GM13977 (cell line): Measurements from ENCODE around the gene SPIRE1.

Source experiments
- DNase-seq: peaks from one replicate; pipeline ENCODE4 v3.0.0; 2012; ENCODE audit warnings: low spot score
- CTCF ChIP-seq: IDR thresholded peaks from 2 replicates; pipeline ENCODE4 v1.5.1; 2012; ENCODE audit warnings: mild to moderate bottlenecking, control low read depth; ENCODE audit not compliant: insufficient read depth; ENCODE audit errors: extremely low read depth, missing control alignments
- in situ Hi-C: fragments of 300-500 bp; cut with MboI; formaldehyde crosslinking; loops from one replicate; pipeline ENCODE4 v1.12.0; 2022; ENCODE audit warnings: low sequenced_read_pairs, low pct_unique_long_range_greater_than_20kb, mixed read lengths, inconsistent platforms; ENCODE audit not compliant: unreplicated experiment

SPIRE1 gene

GRCh38 chr18:12397254-12397653, 260.7 kb downstream of the SPIRE1 start:
- TF ChIP-seq CTCF, result no peak
- DNase-seq, result no peak
- in situ Hi-C loops, result loop anchor here (25.0 kb wide), 1 partner anchor 540 kb away; the partner anchor contains the start of gene SEH1L
